Upper lobe of left lung (tissue), 4 donors: ENCODE results near the gene NXPH1.

ENCODE experiments used
- POLR2AphosphoS5 ChIP-seq, 2 donors: sonication (generic); formaldehyde crosslinking; IDR thresholded peaks; one replicate each; pipeline ENCODE4 v1.5.1; 2017; ENCODE audit warnings: antibody characterized with exemption in 2 of 2
- TF ChIP-seq, protein P1 (sequence below), 6 experiments: fragments of 450-650 bp in 4 of 6; fragments of 200-600 bp in 2 of 6; sonication (generic) in 2 of 6; IDR thresholded peaks; one replicate each; pipeline ENCODE4 v1.5.1; 2016 to 2019; ENCODE audit warnings: antibody characterized with exemption in 6 of 6

DNA sequence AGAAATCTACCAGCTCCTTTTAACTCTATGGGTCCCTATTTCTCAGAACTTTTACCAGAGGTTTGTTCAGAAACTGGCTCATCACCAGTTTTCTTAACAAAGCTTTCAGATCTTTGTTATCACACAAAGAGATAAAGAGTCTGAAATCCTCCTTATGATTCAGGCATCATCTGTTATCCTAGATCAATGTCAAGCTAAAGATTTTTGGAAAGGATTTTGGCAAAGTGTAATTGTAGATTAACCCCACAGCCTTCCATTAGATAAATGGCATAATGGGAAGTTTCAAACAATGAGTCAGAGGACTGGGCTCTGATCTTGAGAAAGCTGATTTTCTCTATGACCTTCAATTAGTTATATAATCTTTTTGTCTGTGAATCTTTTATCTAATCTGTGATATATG is 192.2 kb downstream of the NXPH1 start:
- TF ChIP-seq, protein P1, sequence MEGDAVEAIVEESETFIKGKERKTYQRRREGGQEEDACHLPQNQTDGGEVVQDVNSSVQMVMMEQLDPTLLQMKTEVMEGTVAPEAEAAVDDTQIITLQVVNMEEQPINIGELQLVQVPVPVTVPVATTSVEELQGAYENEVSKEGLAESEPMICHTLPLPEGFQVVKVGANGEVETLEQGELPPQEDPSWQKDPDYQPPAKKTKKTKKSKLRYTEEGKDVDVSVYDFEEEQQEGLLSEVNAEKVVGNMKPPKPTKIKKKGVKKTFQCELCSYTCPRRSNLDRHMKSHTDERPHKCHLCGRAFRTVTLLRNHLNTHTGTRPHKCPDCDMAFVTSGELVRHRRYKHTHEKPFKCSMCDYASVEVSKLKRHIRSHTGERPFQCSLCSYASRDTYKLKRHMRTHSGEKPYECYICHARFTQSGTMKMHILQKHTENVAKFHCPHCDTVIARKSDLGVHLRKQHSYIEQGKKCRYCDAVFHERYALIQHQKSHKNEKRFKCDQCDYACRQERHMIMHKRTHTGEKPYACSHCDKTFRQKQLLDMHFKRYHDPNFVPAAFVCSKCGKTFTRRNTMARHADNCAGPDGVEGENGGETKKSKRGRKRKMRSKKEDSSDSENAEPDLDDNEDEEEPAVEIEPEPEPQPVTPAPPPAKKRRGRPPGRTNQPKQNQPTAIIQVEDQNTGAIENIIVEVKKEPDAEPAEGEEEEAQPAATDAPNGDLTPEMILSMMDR (IDR thresholded peaks at IDR 0.05) = no peak
- TF ChIP-seq POLR2AphosphoS5 (IDR thresholded peaks at IDR 0.05) = no peak
